ENCODE measurements around the gene TPX2. TPM values are rescaled to one million over a fixed set of nuclear protein-coding genes. Genes with fewer than 3 reads are reported as not detected.

Gene TPX2
- total and polyA plus RNA-seq, 2 of the 8 experiments (the other 6 are each of a cell fraction or from before 2014, with no cell fraction given) = 43.6 to 125 TPM

- Histone ChIP-seq H3K9ac (replicated peaks in 1 of 4; ENCODE audit: extremely low read depth in 1 of 4, low read depth in 3 of 4, low read length in 3 of 4) (no peak overlapping the region; a peak in 1 of 7 replicates), H2BK120ac (replicated peaks; ENCODE audit: low read depth, low read length) (no peak overlapping the region), H3K79me1 (ENCODE audit: low read depth, low read length) (no peaks in the 10 kb centered on the region), H2BK15ac (ENCODE audit: low read length) (no peak overlapping the region), H3K23me2 (ENCODE audit: low read depth, low read length) (no peaks in the 10 kb centered on the region), H3K14ac (ENCODE audit: insufficient read length) (no peak overlapping the region), H3K4me2 (ENCODE audit: insufficient read depth in 1 of 2, low read depth in 2 of 2, low read length in 2 of 2) (no peak overlapping the region), H3K4me1 (replicated peaks in 1 of 4; ENCODE audit: control insufficient read depth in 3 of 4, insufficient read depth in 4 of 4, low read length in 3 of 4) (peaks cover 0 to 12% (median 10%) of the 10 kb centered on the region in 4 experiments; a peak in 5 of 7 replicates), H4K8ac (ENCODE audit: extremely low read depth, insufficient read depth, low read length) (no peak overlapping the region; the same call in 1 of the 2 replicates), H3K4me3 (ENCODE audit: extremely low read depth in 1 of 4, insufficient read depth in 2 of 4, low read depth in 3 of 4, low read length in 4 of 4) (no peak overlapping the region), H2BK20ac (ENCODE audit: low read length) (no peak overlapping the region), H2BK5ac (ENCODE audit: low read depth, low read length) (no peak overlapping the region), H3K4ac (replicated peaks; ENCODE audit: insufficient read length, low read depth, low read length) (no peak overlapping the region), H3K23ac (ENCODE audit: insufficient read length) (no peak overlapping the region), H2AFZ (ENCODE audit: low read length) (no peak overlapping the region), H3K27ac (ENCODE audit: low read depth, low read length) (no peak overlapping the region), H3K79me2 (ENCODE audit: control insufficient read depth in 1 of 2, insufficient read depth in 2 of 2, low read length in 2 of 2) (no peaks in the 10 kb centered on the region), H4K20me1 (replicated peaks in 1 of 2; ENCODE audit: control insufficient read depth in 1 of 2, insufficient read depth in 2 of 2, low read length in 2 of 2) (no peaks in the 10 kb centered on the region), H3K27me3 (replicated peaks in 1 of 4; ENCODE audit: control insufficient read depth in 3 of 4, extremely low read depth in 1 of 4, insufficient read depth in 3 of 4, low read length in 3 of 4) (no peaks in the 10 kb centered on the region), H3K9me3 (ENCODE audit: insufficient read depth in 2 of 2, low read depth in 1 of 2, low read length in 1 of 2) (no peaks in the 10 kb centered on the region), H2BK12ac (ENCODE audit: low read depth, low read length) (no peak overlapping the region), H3K36me3 (ENCODE audit: control insufficient read depth in 2 of 4, insufficient read depth in 4 of 4, low read length in 3 of 4) (no peaks in the 10 kb centered on the region; a peak in 1 of 8 replicates), H4K91ac (replicated peaks; ENCODE audit: insufficient read length, low read length) (no peak overlapping the region), H4K5ac (ENCODE audit: insufficient read length, low read depth, low read length) (no peak overlapping the region), H3K18ac (ENCODE audit: extremely low read depth, low read length) (no peak overlapping the region; the same call in 1 of the 2 replicates), H3K56ac (replicated peaks; ENCODE audit: insufficient read length, low read depth, low read length) (no peak overlapping the region), H2AK5ac (ENCODE audit: low read depth, low read length) (no peak overlapping the region; the same call in 1 of the 2 replicates)
- DNase-seq (ENCODE audit: low read depth in 1 of 2, low spot score in 2 of 2) = no peak
- POLR2A ChIA-PET (ENCODE audit: partially characterized antibody) = interaction anchor here (1.0 kb wide), 1 partner anchor 9 kb away, joined by 3 read pairs; no protein-coding TSS in a partner anchor
- CTCF ChIA-PET (ENCODE audit: partially characterized antibody) = interaction anchor here (0.9 to 7.2 kb wide), 4 partner anchors 8 to 120 kb away, joined by 3 to 73 read pairs (median 5); partner anchors contain the start of gene PDRG1
- 94% methylated on average over 17 of the region's 17 CpGs; no CpG with 5 or more reads in 1 of the 2 experiments for WGBS, 2 experiments (ENCODE audit: extremely low coverage in 1 of 2, insufficient coverage in 1 of 2, insufficient read length in 1 of 2, insufficient replicate concordance in 2 of 2, low coverage in 1 of 2, low lambda C conversion rate in 2 of 2, missing lambda C conversion rate in 1 of 2)
- no peak for FAIRE-seq
- TF ChIP-seq SP4 (IDR thresholded peaks at IDR 0.05; ENCODE audit: low read length) (no peak), PHF8 (conservative IDR thresholded peaks at IDR 0.05; ENCODE audit: low read depth, low read length) (no peak), RFX5 (IDR thresholded peaks at IDR 0.05; ENCODE audit: borderline replicate concordance, low read depth, low read length) (no peak), RBBP5 (IDR thresholded peaks at IDR 0.05; ENCODE audit: borderline replicate concordance, low read depth, low read length) (no peak), CHD1 (IDR thresholded peaks at IDR 0.05; ENCODE audit: low read depth, low read length) (no peak), USF2 (IDR thresholded peaks at IDR 0.05; ENCODE audit: low read length) (no peak), TBP (IDR thresholded peaks at IDR 0.05; ENCODE audit: low read depth, low read length) (no peak), HDAC6 (IDR thresholded peaks at IDR 0.05; ENCODE audit: low read depth, low read length) (no peak), TAF7 (optimal IDR thresholded peaks at IDR 0.05; ENCODE audit: borderline replicate concordance, low read depth, low read length) (no peak), EP300 (IDR thresholded peaks at IDR 0.05; ENCODE audit: borderline replicate concordance in 1 of 2, low read depth in 2 of 2, low read length in 2 of 2) (no peak), CBX8 (IDR thresholded peaks at IDR 0.05; ENCODE audit: borderline replicate concordance, low read depth, low read length) (no peak), TCF12 (IDR thresholded peaks at IDR 0.05; ENCODE audit: low read depth, low read length) (no peak)
These were observed 92.7 kb downstream of the TPX2 start for GRCh38 chr20:31831771-31832306.
